GM18508 (cell line): Measurements from ENCODE around the gene ADARB2.
"Not testable (repeated sequence)": the region's sequence is repeated elsewhere in the genome, so short reads cannot be mapped to it uniquely, and the experiment has no call there.

Source experiments
- ATAC-seq: cut with Tn5 transposase; IDR thresholded peaks from one replicate; pipeline ENCODE4 v1.9.1; 2021; ENCODE audit warnings: moderate number of reproducible peaks; ENCODE audit not compliant: insufficient read depth, unreplicated experiment

The ADARB2 gene

GRCh38 chr10:1159131-1160061 lies 577.9 kb downstream of the ADARB2 start:
- no peak for ATAC-seq

GRCh38 chr10:1158536-1158935 lies 578.8 kb downstream of the ADARB2 start:
- not testable (repeated sequence) for ATAC-seq

- no peak for ATAC-seq
These were observed 579.3 kb downstream of the ADARB2 start for GRCh38 chr10:1158066-1158465.

- ATAC-seq = no peak
These were observed 579.8 kb downstream of the ADARB2 start for GRCh38 chr10:1157615-1157933.

- no peak for ATAC-seq
These were observed 580.3 kb downstream of the ADARB2 start for GRCh38 chr10:1156921-1157614.

GRCh38 chr10:1156616-1156886 lies 580.8 kb downstream of the ADARB2 start:
- no peak for ATAC-seq

GRCh38 chr10:1155791-1156615 lies 581.3 kb downstream of the ADARB2 start:
- ATAC-seq = no peak

- no peak for ATAC-seq
These were observed 582.6 kb downstream of the ADARB2 start for GRCh38 chr10:1154531-1155295.

- no peak for ATAC-seq
These were observed 583.4 kb downstream of the ADARB2 start for GRCh38 chr10:1153805-1154351.

GRCh38 chr10:1153251-1153763 lies 584.0 kb downstream of the ADARB2 start:
- ATAC-seq = no peak

GRCh38 chr10:1152386-1153250 lies 584.7 kb downstream of the ADARB2 start:
- ATAC-seq = no peak

GRCh38 chr10:1151076-1152033 lies 586.0 kb downstream of the ADARB2 start:
- ATAC-seq = no peak

GRCh38 chr10:1150638-1150955 lies 586.7 kb downstream of the ADARB2 start:
- no peak for ATAC-seq

- no peak for ATAC-seq
These were observed 587.3 kb downstream of the ADARB2 start for GRCh38 chr10:1149793-1150637.

GRCh38 chr10:1148855-1149605 lies 588.3 kb downstream of the ADARB2 start:
- ATAC-seq = no peak

- no peak for ATAC-seq
These were observed 589.5 kb downstream of the ADARB2 start for GRCh38 chr10:1147810-1148209.
